ENCODE data around the gene INSYN2A.

- TF ChIP-seq POLR2AphosphoS5 (IDR thresholded peaks at IDR 0.05; ENCODE audit: borderline replicate concordance, low read depth, low read length) (no peak), EZH2 (IDR thresholded peaks at IDR 0.05) (no peak)
Observed at GRCh38 chr10:127190427-127190826, 6.0 kb downstream of the INSYN2A start.

Data from SK-N-MC (cell line).